Measurements from ENCODE around the gene ERCC6L. TPM values are rescaled to one million over a fixed set of nuclear protein-coding genes. Genes with fewer than 3 reads are reported as not detected.

The ERCC6L gene
- total and polyA plus RNA-seq, 10 of the 15 experiments (the other 5 are each of a cell fraction or from before 2014, with no cell fraction given) = 4.7 to 13.1 (median 7.7) TPM

GRCh38 chrX:72245461-72246089, 6.7 kb upstream of the ERCC6L start:
- Histone ChIP-seq H3K4me3 (no peak overlapping the region), H3K9ac (ENCODE audit: control insufficient read depth, insufficient read depth, low read length) (no peak overlapping the region), H3K27ac (ENCODE audit: control insufficient read depth, insufficient read depth) (no peak overlapping the region), H3K36me3 (ENCODE audit: control insufficient read depth in 2 of 2, insufficient read depth in 2 of 2, low read length in 1 of 2) (no peaks in the 10 kb centered on the region), H3K79me2 (ENCODE audit: control insufficient read depth, insufficient read depth, low read length) (no peaks in the 10 kb centered on the region), H3K9me3 (replicated peaks; ENCODE audit: control insufficient read depth, insufficient read depth, low read length) (no peaks in the 10 kb centered on the region), H3K4me2 (ENCODE audit: control insufficient read depth, insufficient read depth) (no peak overlapping the region), H2AFZ (ENCODE audit: control insufficient read depth, low read depth, low read length) (no peak overlapping the region), H3K27me3 (replicated peaks in 1 of 2; ENCODE audit: control insufficient read depth in 2 of 2, insufficient read depth in 2 of 2, low read length in 1 of 2) (no peaks in the 10 kb centered on the region), H3K4me1 (ENCODE audit: control insufficient read depth, insufficient read depth, low read length) (no peaks in the 10 kb centered on the region), H4K20me1 (ENCODE audit: control insufficient read depth, insufficient read depth) (no peaks in the 10 kb centered on the region)
- CTCF ChIA-PET = interaction anchor here (0.6 to 3.8 kb wide), 24 partner anchors 9 to 310 kb away, joined by 3 to 40 read pairs (median 4); partner anchors contain the start of gene RPS4X
- no peak for DNase-seq (ENCODE audit: low read depth, low spot score)
- no TSS peak for BruUV-seq (replicated peaks)
- SMC1A ChIA-PET (ENCODE audit: uncharacterized antibody, unreplicated experiment) = interaction anchor here (0.6 to 3.2 kb wide), 5 partner anchors 23 to 310 kb away, joined by 3 to 17 read pairs (median 7); partner anchors contain the start of gene RPS4X
- RAD21 ChIA-PET (ENCODE audit: unreplicated experiment) = interaction anchor here (0.8 to 2.9 kb wide), 6 partner anchors 9 to 310 kb away, joined by 3 to 8 read pairs (median 4); no protein-coding TSS in a partner anchor
- TF ChIP-seq CTCF (IDR thresholded peaks at IDR 0.05 in 2 of 3, conservative IDR thresholded peaks at IDR 0.05 in 1 of 3; ENCODE audit: control insufficient read depth in 2 of 3, extremely low read depth in 1 of 3, insufficient read depth in 1 of 3, low read depth in 3 of 3, low read length in 3 of 3) (peak; percentile 80 to 83 (median 81)), GATAD2B (conservative IDR thresholded peaks at IDR 0.05; ENCODE audit: low read depth) (no peak), SMC3 (IDR thresholded peaks at IDR 0.05; ENCODE audit: borderline replicate concordance, low read length) (peak; percentile 78), BMI1 (IDR thresholded peaks at IDR 0.05; ENCODE audit: borderline replicate concordance) (no peak), YY1 (IDR thresholded peaks at IDR 0.05; ENCODE audit: low read depth, low read length) (peak; percentile 76), RAD21 (IDR thresholded peaks at IDR 0.05; ENCODE audit: insufficient read depth, low read depth, low read length) (peak; percentile 69), IKZF1 (conservative IDR thresholded peaks at IDR 0.05) (0 out of 2 replicates have a peak, but pooled peaks have one; percentile 23), KAT2A (conservative IDR thresholded peaks at IDR 0.05; ENCODE audit: control insufficient read depth, low read depth, low read length) (no peak)
- POLR2A ChIA-PET = no interaction called here
- intact Hi-C loops (cut with micrococcal nuclease; ENCODE audit: unreplicated experiment) (loop anchor here (1.0 kb wide), 1 partner anchor 295 kb away; no protein-coding TSS in a partner anchor), in situ Hi-C loops (cut with MboI) (loop anchor here (10.0 to 25.0 kb wide), 3 partner anchors 299 to 1892 kb away; no protein-coding TSS in a partner anchor)
- 98% methylated on average over 3 of the region's 3 CpGs for WGBS (ENCODE audit: insufficient coverage, insufficient replicate concordance, low lambda C conversion rate, missing lambda C conversion rate)
- FAIRE-seq = peak; percentile 84
- ATAC-seq = peak; percentile 91
